Lung (tissue), 12 donors: ENCODE data around the gene ZFP36L2. TPM values are rescaled to one million over a fixed set of nuclear protein-coding genes. Genes with fewer than 3 reads are reported as not detected.

Experiments used
- ATAC-seq: fragments of 200-7000 bp; cut with Tn5 transposase; one replicate; pipeline ENCODE4 v1.9.1; 2020; ENCODE audit warnings: moderate number of reproducible peaks; ENCODE audit not compliant: insufficient read depth, low FRiP score
- DNase-seq, 3 donors: peaks; one replicate each; pipeline ENCODE4 v3.0.0-alpha.2; 2013 to 2017
- H3K27ac ChIP-seq, 2 donors: one replicate each; pipeline ENCODE4 v1.5.1; 2013; ENCODE audit warnings: mild to moderate bottlenecking in 2 of 2, moderate library complexity in 2 of 2, control low read depth in 1 of 2, inconsistent platforms in 1 of 2, low read depth in 1 of 2, low read length in 1 of 2
- H3K27me3 ChIP-seq, 3 donors: one replicate each; pipeline ENCODE4 v1.5.1; 2013; ENCODE audit warnings: low read length in 2 of 3; ENCODE audit not compliant: control insufficient read depth in 3 of 3, insufficient read depth in 3 of 3
- H3K36me3 ChIP-seq, 4 donors: one replicate each; pipeline ENCODE4 v1.5.1; 2013; ENCODE audit warnings: low read length in 4 of 4, mild to moderate bottlenecking in 1 of 4, moderate library complexity in 1 of 4; ENCODE audit not compliant: control insufficient read depth in 4 of 4, insufficient read depth in 4 of 4
- H3K4me1 ChIP-seq, 5 donors: one replicate each; pipeline ENCODE4 v1.5.1; 2013; ENCODE audit warnings: low read length in 5 of 5, mild to moderate bottlenecking in 2 of 5, moderate library complexity in 1 of 5; ENCODE audit not compliant: control insufficient read depth in 5 of 5, insufficient read depth in 5 of 5
- H3K4me3 ChIP-seq: one replicate; pipeline ENCODE4 v1.5.1; 2013; ENCODE audit warnings: mild to moderate bottlenecking, control low read depth, moderate library complexity
- H3K9ac ChIP-seq, 2 donors: one replicate each; pipeline ENCODE4 v1.5.1; 2013; ENCODE audit warnings: low read length in 2 of 2, control low read depth in 1 of 2; ENCODE audit not compliant: insufficient read depth in 1 of 2
- H3K9me3 ChIP-seq, 4 donors: one replicate each; pipeline ENCODE4 v1.5.1; 2013; ENCODE audit warnings: low read length in 3 of 4, mild to moderate bottlenecking in 1 of 4, moderate library complexity in 1 of 4; ENCODE audit not compliant: control insufficient read depth in 4 of 4, insufficient read depth in 3 of 4
- WGBS, 2 donors: extraction: QIAGEN DNeasy Blood & Tissue Kit; methylation state at CpG; one replicate each; pipeline ENCODE4 v1.1.7; 2013; 5-methylcytosine and 5-hydroxymethylcytosine counted together
- polyA plus RNA-seq, 2 donors: library from polyadenylated mRNA; stranded (reverse); fragments of 200-250 nt; gene quantifications; one replicate each; pipeline ENCODE4 v1.2.1, GENCODE V29; 2013
- total RNA-seq, 2 donors: library from RNA; depleted of rRNA in 1 of 2; stranded (reverse); fragments of >200 nt in 1 of 2; gene quantifications; one replicate each; pipeline ENCODE4 v1.2.1, GENCODE V29; 2014 to 2021
- TF ChIP-seq, protein P1 (sequence below): IDR thresholded peaks from 2 replicates; pipeline ENCODE4 v1.5.1; 2012; ENCODE audit warnings: mild to moderate bottlenecking; ENCODE audit errors: control extremely low read depth, extremely low read depth
- donor health status: control.
- donor health status: control.
- donor health status: Bipolar disorder and iron deficiency.
- donor health status: healthy.
- donor health status: DM: yes; HTN: yes; CAD: no.

ZFP36L2 gene
- total and polyA plus RNA-seq, 4 donors: 38.3 to 110 (median 66.6) TPM

GRCh38 chr2:43230951-43231827, 4.8 kb upstream of the ZFP36L2 start:
- no peak for ATAC-seq
- H3K4me3 ChIP-seq: no peak overlapping the region
- WGBS, 2 donors: 89 to 90% methylated on average over 7 of the region's 7 CpGs
- TF ChIP-seq, protein P1, sequence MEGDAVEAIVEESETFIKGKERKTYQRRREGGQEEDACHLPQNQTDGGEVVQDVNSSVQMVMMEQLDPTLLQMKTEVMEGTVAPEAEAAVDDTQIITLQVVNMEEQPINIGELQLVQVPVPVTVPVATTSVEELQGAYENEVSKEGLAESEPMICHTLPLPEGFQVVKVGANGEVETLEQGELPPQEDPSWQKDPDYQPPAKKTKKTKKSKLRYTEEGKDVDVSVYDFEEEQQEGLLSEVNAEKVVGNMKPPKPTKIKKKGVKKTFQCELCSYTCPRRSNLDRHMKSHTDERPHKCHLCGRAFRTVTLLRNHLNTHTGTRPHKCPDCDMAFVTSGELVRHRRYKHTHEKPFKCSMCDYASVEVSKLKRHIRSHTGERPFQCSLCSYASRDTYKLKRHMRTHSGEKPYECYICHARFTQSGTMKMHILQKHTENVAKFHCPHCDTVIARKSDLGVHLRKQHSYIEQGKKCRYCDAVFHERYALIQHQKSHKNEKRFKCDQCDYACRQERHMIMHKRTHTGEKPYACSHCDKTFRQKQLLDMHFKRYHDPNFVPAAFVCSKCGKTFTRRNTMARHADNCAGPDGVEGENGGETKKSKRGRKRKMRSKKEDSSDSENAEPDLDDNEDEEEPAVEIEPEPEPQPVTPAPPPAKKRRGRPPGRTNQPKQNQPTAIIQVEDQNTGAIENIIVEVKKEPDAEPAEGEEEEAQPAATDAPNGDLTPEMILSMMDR: no peak
- no peaks in the 10 kb centered on the region for H3K27me3 ChIP-seq
- no peaks in the 10 kb centered on the region for H3K9me3 ChIP-seq
- DNase-seq: no peak
- H3K27ac ChIP-seq: peak overlapping the region in 1 of 2 donors; percentile 0
- peaks cover 0 to 28% (median 5%) of the 10 kb centered on the region in 5 donors for H3K4me1 ChIP-seq
- peaks cover 0 to 15% (median 4%) of the 10 kb centered on the region in 4 donors for H3K36me3 ChIP-seq
- no peak overlapping the region for H3K9ac ChIP-seq

- 91 to 94% methylated on average over 4 of the region's 4 CpGs for WGBS, 2 donors
- Histone ChIP-seq H3K27ac (no peak overlapping the region), H3K4me3 (no peak overlapping the region), H3K4me1 (peaks cover 0 to 28% (median 5%) of the 10 kb centered on the region in 5 donors), H3K9me3 (no peaks in the 10 kb centered on the region), H3K9ac (peak overlapping the region in 1 of 2 donors; percentile 47), H3K36me3 (peaks cover 0 to 19% (median 5%) of the 10 kb centered on the region in 4 donors), H3K27me3 (no peaks in the 10 kb centered on the region)
- ATAC-seq: no peak
- TF ChIP-seq, protein P1: no peak
- DNase-seq: peak in 2 of 3 donors; percentile 29 to 52
These were observed 4.0 kb upstream of the ZFP36L2 start for GRCh38 chr2:43230351-43230885.

GRCh38 chr2:43228756-43229659, 2.6 kb upstream of the ZFP36L2 start:
- Histone ChIP-seq H3K27ac (peak overlapping the region in 1 of 2 donors; percentile 73), H3K27me3 (no peaks in the 10 kb centered on the region), H3K36me3 (peaks cover 1 to 33% (median 14%) of the 10 kb centered on the region in 4 donors), H3K4me1 (peaks cover 0 to 28% (median 5%) of the 10 kb centered on the region in 5 donors), H3K9me3 (no peaks in the 10 kb centered on the region), H3K9ac (peak overlapping the region in 1 of 2 donors; percentile 80), H3K4me3 (no peak overlapping the region)
- DNase-seq: peak in 2 of 3 donors; percentile 22 to 39
- ATAC-seq: no peak
- 33 to 37% methylated on average over 6 of the region's 6 CpGs for WGBS, 2 donors
- TF ChIP-seq, protein P1: no peak
